Heart left ventricle (tissue), 16 donors: Measurements from ENCODE around the gene TSPAN14. TPM values are rescaled to one million over a fixed set of nuclear protein-coding genes. Genes with fewer than 3 reads are reported as not detected.
A peak's percentile ranks its signal among the peaks of the same experiment; 100 is the strongest.

Source experiments
- ATAC-seq, 4 donors: fragments of 200-7000 bp; cut with Tn5 transposase; one replicate each; pipeline ENCODE4 v1.9.1; 2020 to 2022; ENCODE audit warnings: moderate library complexity in 4 of 4, mild to moderate bottlenecking in 3 of 4, moderate number of reproducible peaks in 1 of 4
- DNase-seq, 5 donors: peaks; one replicate each; pipeline ENCODE4 v3.0.0-alpha.2; 2020
- H3K27ac ChIP-seq, 12 donors: fragments of 200-600 bp; sonication (generic) in 4 of 12; one replicate each; pipeline versions ENCODE4 v1.5.0 to v1.8.0; 2016 to 2022; ENCODE audit warnings: mild to moderate bottlenecking in 2 of 12
- H3K27me3 ChIP-seq, 9 donors: fragments of 200-600 bp; sonication (generic) in 2 of 9; one replicate each; pipeline versions ENCODE4 v1.5.1 to v1.8.0; 2016 to 2022; ENCODE audit warnings: mild to moderate bottlenecking in 3 of 9
- H3K36me3 ChIP-seq, 9 donors: fragments of 200-600 bp; sonication (generic) in 2 of 9; one replicate each; pipeline versions ENCODE4 v1.5.0 to v1.8.0; 2018 to 2022; ENCODE audit warnings: mild to moderate bottlenecking in 2 of 9
- H3K4me1 ChIP-seq, 12 donors: fragments of 200-600 bp; sonication (generic) in 4 of 12; one replicate each; pipeline versions ENCODE4 v1.5.0 to v1.8.0; 2016 to 2022; ENCODE audit warnings: mild to moderate bottlenecking in 3 of 12
- H3K4me3 ChIP-seq, 12 donors: fragments of 200-600 bp; sonication (generic) in 4 of 12; one replicate each; pipeline versions ENCODE4 v1.5.0 to v1.8.0; 2017 to 2022; ENCODE audit warnings: mild to moderate bottlenecking in 9 of 12, moderate library complexity in 4 of 12
- H3K9me3 ChIP-seq, 12 donors: fragments of 200-600 bp; sonication (generic) in 4 of 12; one replicate each; pipeline versions ENCODE4 v1.5.0 to v1.8.0; 2016 to 2022; ENCODE audit warnings: mild to moderate bottlenecking in 1 of 12
- POLR2A ChIP-seq, 2 donors: fragments of 450-650 bp; IDR thresholded peaks; one replicate each; pipeline ENCODE4 v1.6.1; 2017; ENCODE audit warnings: antibody characterized with exemption in 2 of 2, mild to moderate bottlenecking in 2 of 2, moderate library complexity in 2 of 2
- WGBS, 4 donors: extraction: QIAGEN DNeasy Blood & Tissue Kit in 2 of 4; methylation state at CpG; one replicate each; pipeline versions ENCODE4 v1.1.5 to v1.1.7; 2013 to 2018; 5-methylcytosine and 5-hydroxymethylcytosine counted together
- intact Hi-C, 10 donors: fragments of 100-400 bp; cut with DNase I; formaldehyde crosslinking; loops; one replicate each; pipeline versions ENCODE4 v1.11.1 to v1.14.2; 2022
- polyA plus RNA-seq, 2 donors: library from polyadenylated mRNA; stranded (reverse); fragments of 200-250 nt; gene quantifications; one replicate each; pipeline ENCODE4 v1.2.3, GENCODE V29; 2013
- total RNA-seq, 9 donors: library from RNA; depleted of rRNA in 2 of 9; stranded (reverse); fragments of >200 nt in 2 of 9; fragmentation: NEBNext Ultra II Directional in 3 of 9; extraction: Animal tissue kit (Norgen Biotek cat#: 25700) in 3 of 9; gene quantifications; one replicate each; pipeline versions ENCODE4 v1.1.0 to v1.2.4, GENCODE V29; 2016 to 2023
- TF ChIP-seq, protein P1 (sequence below), 12 donors: fragments of 200-600 bp; sonication (generic) in 4 of 12; IDR thresholded peaks; one replicate each; pipeline versions ENCODE4 v1.5.0 to v1.8.0; 2018 to 2022; ENCODE audit warnings: antibody characterized with exemption in 12 of 12, mild to moderate bottlenecking in 5 of 12
- donor health status: ischemic (EF 13 %, LVEDD 7.1; RV severe dilation, severe dysfunction).
- donor health status: healthy with polysubstance abuse.
- donor health status: DM: no; HTN: yes; CAD: no.
- donor health status: DM: no; HTN: no; CAD: no.
- donor health status: ischemic (EF 25% LVEDD 6.9; RV normal size, moderate dysfunction).
- donor health status: ischemic (EF 25% LVEDD 5.7; RV mildly dilated, moderate dysfunction).
- donor health status: healthy.
- donor health status: DM: yes; HTN: yes; CAD: no.
- donor health status: ischemic (EF 35%, LVEDD 5.7; RV mildly dilated, moderate dysfunction).
- donor health status: nonischemic (EF 11% LVEDD 7.7; RV severe dilation, severe dysfunction).
- donor health status: DM: yes; HTN: yes; CAD: no.
- donor health status: PGD.
- donor health status: ischemic (EF 29% LVEDD 5.4; RV normal size, mild dysfunction).
- donor health status: nonischemic (EF 23%, LVEDD 6.1; RV moderate dilation, normal function).

Gene TSPAN14
- total and polyA plus RNA-seq, 11 donors = 17.4 to 71.5 (median 39.6) TPM

DNA sequence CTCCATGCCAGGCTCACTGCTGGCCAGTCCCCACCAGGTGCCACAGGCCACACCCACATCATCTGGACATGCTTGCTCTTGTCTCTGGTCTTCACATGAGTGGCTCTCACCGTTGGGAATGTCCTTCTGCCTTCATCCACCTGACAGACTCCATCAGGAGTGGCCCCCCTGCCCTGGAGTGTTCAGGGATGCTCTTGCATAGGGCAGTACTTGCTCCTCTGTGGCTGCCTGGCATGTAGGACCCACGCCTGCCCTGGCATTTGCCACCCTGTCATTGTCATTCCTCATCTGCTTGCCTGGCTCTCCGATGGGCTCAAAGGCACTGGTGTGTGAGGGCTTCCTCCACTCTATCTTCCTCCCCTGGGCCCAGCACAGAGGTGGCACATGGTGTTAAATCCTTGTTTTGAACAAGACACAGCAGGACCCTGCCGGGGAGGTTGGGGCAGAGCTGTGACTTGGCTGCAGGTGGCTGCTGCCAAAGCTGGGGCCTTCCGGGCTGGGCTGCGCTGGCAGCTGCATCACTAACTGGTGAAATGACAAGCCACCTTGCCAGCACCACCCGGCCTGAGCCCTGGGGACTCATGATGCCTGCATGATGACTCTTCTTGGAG lies 85.4 kb downstream of the TSPAN14 start:
- WGBS, 4 donors = 74 to 87% (median 77%) methylated on average over 7 of the region's 7 CpGs
- H3K27me3 ChIP-seq = no peaks in the 10 kb centered on the region
- peak overlapping the region in 6 of 12 donors; percentile 60 to 89 (median 68) for H3K27ac ChIP-seq
- H3K4me1 ChIP-seq = peaks cover 0 to 36% (median 19%) of the 10 kb centered on the region in 12 donors
- DNase-seq = no peak
- H3K4me3 ChIP-seq = no peak overlapping the region
- TF ChIP-seq POLR2A (IDR thresholded peaks at IDR 0.05) = no peak
- TF ChIP-seq, protein P1, sequence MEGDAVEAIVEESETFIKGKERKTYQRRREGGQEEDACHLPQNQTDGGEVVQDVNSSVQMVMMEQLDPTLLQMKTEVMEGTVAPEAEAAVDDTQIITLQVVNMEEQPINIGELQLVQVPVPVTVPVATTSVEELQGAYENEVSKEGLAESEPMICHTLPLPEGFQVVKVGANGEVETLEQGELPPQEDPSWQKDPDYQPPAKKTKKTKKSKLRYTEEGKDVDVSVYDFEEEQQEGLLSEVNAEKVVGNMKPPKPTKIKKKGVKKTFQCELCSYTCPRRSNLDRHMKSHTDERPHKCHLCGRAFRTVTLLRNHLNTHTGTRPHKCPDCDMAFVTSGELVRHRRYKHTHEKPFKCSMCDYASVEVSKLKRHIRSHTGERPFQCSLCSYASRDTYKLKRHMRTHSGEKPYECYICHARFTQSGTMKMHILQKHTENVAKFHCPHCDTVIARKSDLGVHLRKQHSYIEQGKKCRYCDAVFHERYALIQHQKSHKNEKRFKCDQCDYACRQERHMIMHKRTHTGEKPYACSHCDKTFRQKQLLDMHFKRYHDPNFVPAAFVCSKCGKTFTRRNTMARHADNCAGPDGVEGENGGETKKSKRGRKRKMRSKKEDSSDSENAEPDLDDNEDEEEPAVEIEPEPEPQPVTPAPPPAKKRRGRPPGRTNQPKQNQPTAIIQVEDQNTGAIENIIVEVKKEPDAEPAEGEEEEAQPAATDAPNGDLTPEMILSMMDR (IDR thresholded peaks at IDR 0.05) = no peak
- H3K36me3 ChIP-seq = no peaks in the 10 kb centered on the region
- no peaks in the 10 kb centered on the region for H3K9me3 ChIP-seq
- no peak for ATAC-seq
- intact Hi-C loops = loop anchor here in 2 of 10 donors (5.0 kb wide), 1 partner anchor 43 kb away; no protein-coding TSS in a partner anchor

DNA sequence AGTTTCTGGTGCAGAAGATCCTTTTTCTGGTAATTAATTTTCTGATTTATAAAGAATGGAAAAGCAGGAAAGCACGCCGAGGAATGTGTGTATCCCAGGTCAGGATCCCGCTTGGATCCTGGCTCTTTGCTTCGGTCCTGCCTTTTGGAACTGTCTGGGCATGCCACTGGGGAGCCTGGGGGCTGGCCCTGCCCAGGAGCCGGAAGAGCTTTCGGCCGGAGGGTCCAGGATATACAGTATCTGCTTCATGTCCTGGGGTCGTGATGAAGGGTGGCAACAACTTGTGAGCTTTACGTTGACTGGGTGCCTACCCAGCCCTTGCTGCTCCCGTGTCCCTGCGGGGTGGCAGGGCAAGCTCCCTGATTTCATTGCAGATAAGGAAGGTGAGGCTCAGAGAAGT lies 86.0 kb downstream of the TSPAN14 start:
- no peaks in the 10 kb centered on the region for H3K27me3 ChIP-seq
- H3K9me3 ChIP-seq = no peaks in the 10 kb centered on the region
- H3K4me1 ChIP-seq = peaks cover 0 to 36% (median 19%) of the 10 kb centered on the region in 12 donors
- H3K4me3 ChIP-seq = peak overlapping the region in 1 of 12 donors; percentile 28
- H3K27ac ChIP-seq = peak overlapping the region in 10 of 12 donors; percentile 43 to 89 (median 68)
- DNase-seq (no peak), ATAC-seq (no peak)
- intact Hi-C loops = no loop called here
- 52 to 73% (median 62%) methylated on average over 10 to 11 of the region's 11 CpGs for WGBS, 4 donors
- TF ChIP-seq POLR2A (IDR thresholded peaks at IDR 0.05) = no peak
- no peaks in the 10 kb centered on the region for H3K36me3 ChIP-seq

DNA sequence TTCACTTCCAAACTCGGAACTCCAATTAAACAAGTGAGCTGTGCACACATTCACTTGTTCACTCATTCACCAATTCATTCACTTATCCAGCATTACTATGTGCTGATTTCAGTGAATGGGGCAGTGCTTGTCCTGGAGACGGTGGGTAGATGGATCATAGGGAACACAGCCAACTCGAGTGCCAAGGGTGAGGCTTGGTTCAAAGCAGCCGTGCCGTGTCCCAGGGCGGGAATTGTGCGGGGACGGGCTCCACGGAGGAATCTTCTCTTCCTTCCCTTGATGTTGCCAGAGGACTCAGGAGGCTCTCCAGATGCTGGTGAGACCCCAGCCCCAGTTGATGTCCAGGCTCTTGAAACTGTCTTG lies 86.5 kb downstream of the TSPAN14 start:
- Histone ChIP-seq H3K4me1 (peaks cover 0 to 36% (median 19%) of the 10 kb centered on the region in 12 donors), H3K27me3 (no peaks in the 10 kb centered on the region), H3K27ac (peak overlapping the region in 11 of 12 donors; percentile 43 to 89 (median 68)), H3K36me3 (no peaks in the 10 kb centered on the region), H3K4me3 (peak overlapping the region in 7 of 12 donors; percentile 12 to 33 (median 23)), H3K9me3 (no peaks in the 10 kb centered on the region)
- WGBS, 4 donors = 50 to 65% (median 55%) methylated on average over 9 of the region's 9 CpGs
- ATAC-seq (no peak), DNase-seq (no peak)
- no peak for TF ChIP-seq POLR2A (IDR thresholded peaks at IDR 0.05)
- TF ChIP-seq, protein P1 (IDR thresholded peaks at IDR 0.05) = no peak
- intact Hi-C loops = no loop called here

DNA sequence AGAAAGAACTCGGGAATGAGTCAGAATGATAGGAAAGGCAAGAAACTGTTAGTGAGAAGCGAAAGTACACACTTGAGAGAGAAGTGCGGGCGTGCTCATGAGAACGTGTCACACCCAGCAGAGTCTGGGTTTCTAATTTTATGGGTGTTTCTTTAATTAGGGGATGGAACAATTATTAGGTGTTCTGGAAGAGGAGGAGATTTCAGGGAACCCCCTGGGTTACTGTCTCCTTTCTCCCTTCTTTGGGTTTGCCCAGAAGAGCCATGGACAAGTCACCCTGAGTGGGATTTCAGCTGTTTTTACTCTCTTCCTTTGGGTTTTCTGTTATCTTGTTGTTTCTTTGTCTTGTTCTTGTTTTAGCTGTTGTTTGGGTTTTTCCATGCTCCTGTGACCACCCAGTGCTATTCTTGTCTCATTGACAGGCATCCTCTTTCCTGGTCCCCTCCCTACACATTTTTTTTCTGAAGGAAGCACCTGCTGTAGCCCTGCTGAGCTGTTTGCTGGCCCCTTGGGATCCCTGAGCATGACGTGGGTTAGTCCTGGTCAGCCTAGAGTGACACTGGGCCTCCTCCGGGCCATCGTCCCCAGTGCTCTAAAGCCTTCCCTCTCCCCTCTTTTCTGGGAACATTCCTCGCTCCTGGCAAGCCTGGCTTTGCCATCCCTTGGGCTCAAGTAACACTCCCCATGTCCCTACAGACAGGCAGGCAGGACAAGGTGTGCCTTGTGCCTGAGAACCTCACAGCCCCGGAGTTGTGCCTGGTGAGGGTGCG lies 87.1 kb downstream of the TSPAN14 start:
- Histone ChIP-seq H3K27ac (peak overlapping the region; percentile 40 to 89 (median 68)), H3K36me3 (no peaks in the 10 kb centered on the region), H3K4me3 (peak overlapping the region in 7 of 12 donors; percentile 12 to 33 (median 23)), H3K4me1 (peaks cover 0 to 36% (median 15%) of the 10 kb centered on the region in 12 donors), H3K9me3 (no peaks in the 10 kb centered on the region), H3K27me3 (no peaks in the 10 kb centered on the region)
- 53 to 58% (median 57%) methylated on average over 11 of the region's 11 CpGs for WGBS, 4 donors
- TF ChIP-seq, protein P1 (IDR thresholded peaks at IDR 0.05) = no peak
- TF ChIP-seq POLR2A (IDR thresholded peaks at IDR 0.05) = no peak
- intact Hi-C loops = no loop called here
- peak; percentile 58 to 70 (median 65) for DNase-seq
- peak; percentile 76 to 95 (median 82) for ATAC-seq
